ENCODE measurements around the gene KCNK16.

The KCNK16 gene

GRCh38 chr6:39342692-39343395 lies 20.3 kb upstream of the KCNK16 start:
- H3K4me3 ChIP-seq (replicated peaks; ENCODE audit: low read depth, low read length) = no peak overlapping the region

GRCh38 chr6:39341937-39342336 lies 19.4 kb upstream of the KCNK16 start:
- H3K4me3 ChIP-seq (replicated peaks; ENCODE audit: low read depth, low read length) = no peak overlapping the region
- no peak for DNase-seq (ENCODE audit: low read depth)
- TF ChIP-seq, protein P1, sequence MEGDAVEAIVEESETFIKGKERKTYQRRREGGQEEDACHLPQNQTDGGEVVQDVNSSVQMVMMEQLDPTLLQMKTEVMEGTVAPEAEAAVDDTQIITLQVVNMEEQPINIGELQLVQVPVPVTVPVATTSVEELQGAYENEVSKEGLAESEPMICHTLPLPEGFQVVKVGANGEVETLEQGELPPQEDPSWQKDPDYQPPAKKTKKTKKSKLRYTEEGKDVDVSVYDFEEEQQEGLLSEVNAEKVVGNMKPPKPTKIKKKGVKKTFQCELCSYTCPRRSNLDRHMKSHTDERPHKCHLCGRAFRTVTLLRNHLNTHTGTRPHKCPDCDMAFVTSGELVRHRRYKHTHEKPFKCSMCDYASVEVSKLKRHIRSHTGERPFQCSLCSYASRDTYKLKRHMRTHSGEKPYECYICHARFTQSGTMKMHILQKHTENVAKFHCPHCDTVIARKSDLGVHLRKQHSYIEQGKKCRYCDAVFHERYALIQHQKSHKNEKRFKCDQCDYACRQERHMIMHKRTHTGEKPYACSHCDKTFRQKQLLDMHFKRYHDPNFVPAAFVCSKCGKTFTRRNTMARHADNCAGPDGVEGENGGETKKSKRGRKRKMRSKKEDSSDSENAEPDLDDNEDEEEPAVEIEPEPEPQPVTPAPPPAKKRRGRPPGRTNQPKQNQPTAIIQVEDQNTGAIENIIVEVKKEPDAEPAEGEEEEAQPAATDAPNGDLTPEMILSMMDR (IDR thresholded peaks at IDR 0.05; ENCODE audit: low read length, missing control alignments) = no peak

More at GRCh38 chr6:39342692-39343395, 20.3 kb upstream of the KCNK16 start:
- TF ChIP-seq, protein P1 (IDR thresholded peaks at IDR 0.05; ENCODE audit: low read length, missing control alignments) = no peak
- no peak for DNase-seq (ENCODE audit: low read depth)

- TF ChIP-seq, protein P1 (IDR thresholded peaks at IDR 0.05; ENCODE audit: low read length, missing control alignments) = no peak
- no peak overlapping the region for H3K4me3 ChIP-seq (replicated peaks; ENCODE audit: low read depth, low read length)
- no peak for DNase-seq (ENCODE audit: low read depth)
These were observed 18.9 kb upstream of the KCNK16 start for GRCh38 chr6:39341352-39341751.

DNA sequence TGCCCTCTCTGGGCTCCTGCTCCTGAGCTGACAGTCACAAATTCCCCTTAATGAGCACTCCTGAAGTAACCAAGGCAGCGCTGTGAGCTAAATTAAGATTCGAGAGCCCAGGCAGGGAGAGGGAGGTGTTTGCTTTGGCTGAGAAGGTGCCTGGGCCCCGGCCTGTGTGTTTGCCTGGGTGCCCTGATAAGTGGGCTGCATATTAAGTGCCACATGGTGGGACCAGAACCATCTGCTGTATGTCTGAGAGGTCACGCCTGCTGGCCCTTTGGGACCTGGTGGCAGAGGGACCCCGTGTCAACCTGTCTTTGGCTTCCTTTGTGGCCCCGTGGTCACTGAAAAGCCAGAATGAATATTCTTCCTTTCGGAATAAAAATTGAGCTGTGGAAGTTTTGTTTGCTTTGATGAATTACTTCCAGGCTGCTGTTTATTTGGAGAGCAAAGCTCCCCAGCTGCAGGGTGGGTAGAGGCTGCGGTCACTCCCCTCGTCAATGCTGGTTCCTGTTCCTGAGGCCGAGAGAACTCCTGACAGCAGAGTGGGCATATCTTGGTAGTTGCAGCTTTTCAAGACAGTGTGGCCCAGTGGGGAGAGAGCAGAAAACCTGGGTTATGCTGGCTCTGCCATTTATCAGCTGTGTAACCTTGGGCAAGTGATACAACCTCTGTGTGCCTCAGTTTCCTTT lies 17.5 kb upstream of the KCNK16 start:
- H3K4me3 ChIP-seq (replicated peaks; ENCODE audit: low read depth, low read length) = no peak overlapping the region
- no peak for DNase-seq (ENCODE audit: low read depth)
- TF ChIP-seq, protein P1 (IDR thresholded peaks at IDR 0.05; ENCODE audit: low read length, missing control alignments) = no peak

DNA sequence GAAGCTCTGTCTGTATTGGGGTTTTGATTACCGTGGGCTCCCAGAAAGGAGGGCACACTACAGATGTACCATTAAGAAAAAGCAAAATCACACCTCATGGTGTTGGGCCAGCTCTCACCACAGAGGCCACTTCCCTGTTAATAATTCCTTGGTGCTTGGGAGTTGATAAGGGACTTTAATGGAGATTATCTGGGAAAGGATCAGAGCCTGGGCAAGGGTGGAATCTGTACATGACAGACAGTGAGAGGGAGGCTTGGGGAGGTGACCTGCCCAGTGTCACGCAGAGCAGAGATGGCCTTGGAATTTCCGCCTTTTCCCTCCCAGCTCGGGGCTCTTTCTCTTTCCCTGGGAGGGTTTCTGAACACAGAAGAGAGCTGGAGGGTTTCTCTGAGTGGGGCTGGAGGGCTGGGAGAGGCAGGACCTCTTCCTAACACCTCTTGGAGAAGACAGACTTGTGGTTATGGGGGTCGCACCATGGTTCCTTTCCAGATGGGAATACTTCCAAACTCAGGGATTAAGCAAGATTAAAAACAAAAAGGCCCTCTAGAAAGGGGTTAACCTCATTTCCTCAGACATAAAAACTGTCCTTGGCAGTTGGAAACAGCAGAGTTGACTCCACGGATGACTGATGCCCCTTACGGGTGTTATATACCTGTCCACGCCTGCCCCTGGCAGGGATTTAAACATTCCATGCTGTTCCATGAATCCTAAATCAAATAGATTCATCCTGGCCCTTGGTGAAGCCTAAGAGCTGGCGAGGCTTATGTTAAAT lies 16.8 kb upstream of the KCNK16 start:
- DNase-seq (ENCODE audit: low read depth) = no peak
- TF ChIP-seq, protein P1 (IDR thresholded peaks at IDR 0.05; ENCODE audit: low read length, missing control alignments) = no peak
- no peak overlapping the region for H3K4me3 ChIP-seq (replicated peaks; ENCODE audit: low read depth, low read length)

- TF ChIP-seq, protein P1 (IDR thresholded peaks at IDR 0.05; ENCODE audit: low read length, missing control alignments) = no peak
- H3K4me3 ChIP-seq (replicated peaks; ENCODE audit: low read depth, low read length) = no peak overlapping the region
- no peak for DNase-seq (ENCODE audit: low read depth)
These were observed 15.9 kb upstream of the KCNK16 start for GRCh38 chr6:39338397-39338796.
